Measurements from ENCODE around the gene FAR2. TPM values are rescaled to one million over a fixed set of nuclear protein-coding genes. Genes with fewer than 3 reads are reported as not detected.

Gene FAR2
- total and polyA plus RNA-seq, 2 experiments from 2014 or later: 18.7 to 22.6 TPM

DNA sequence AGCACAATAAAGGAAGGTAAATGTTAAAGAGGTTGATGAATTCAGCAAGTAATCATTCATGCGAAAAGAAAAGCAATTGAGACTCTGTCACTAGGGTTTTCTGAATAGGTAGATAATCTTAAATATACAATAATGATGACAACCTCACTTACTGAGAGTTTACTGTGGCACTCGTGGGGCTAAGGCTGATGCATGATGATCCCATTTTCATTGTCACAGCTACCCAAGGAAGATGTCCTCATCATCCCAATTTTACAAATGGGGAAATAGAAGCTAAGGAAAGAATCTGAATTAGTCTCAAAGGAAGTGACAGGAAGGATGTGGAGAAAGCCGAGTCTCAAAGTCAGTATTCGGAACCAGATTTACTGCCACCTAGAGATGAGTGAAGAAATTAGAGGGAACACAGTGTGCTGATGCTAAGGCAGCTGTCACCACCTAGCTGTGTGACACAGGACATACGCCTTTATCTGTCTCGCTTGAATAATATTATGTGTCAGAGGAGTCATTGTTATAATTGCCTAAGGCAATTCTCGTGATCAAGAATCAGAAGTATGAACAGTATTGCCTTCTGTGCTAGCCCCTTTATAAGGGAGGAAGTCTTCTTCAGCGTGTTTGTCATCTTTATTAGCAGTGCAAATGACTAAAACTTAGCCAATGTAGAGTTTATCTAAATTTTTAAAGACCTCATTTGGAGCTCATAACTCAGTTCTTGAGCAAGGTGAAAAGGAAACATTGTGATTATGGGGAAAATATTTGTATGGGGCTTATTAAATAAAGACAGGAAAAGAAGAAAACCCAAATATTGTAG is 168.7 kb downstream of the FAR2 start:
- DNase-seq (ENCODE audit: low spot score) (peak; percentile 79), ATAC-seq (peak; percentile 97)
- peaks cover under 1% of the 10 kb centered on the region for H3K27me3 Mint-ChIP-seq (ENCODE audit: insufficient read depth, low read depth, poor library complexity)
- no peak overlapping the region for H3K4me3 Mint-ChIP-seq
- peaks cover 15% of the 10 kb centered on the region; the same call in 2 of the 3 replicates for H3K4me1 Mint-ChIP-seq
- H3K4me3 ChIP-seq: no peak overlapping the region
- H2AFZ ChIP-seq: no peak overlapping the region
- H3K27ac ChIP-seq (ENCODE audit: low read depth): no peak overlapping the region
- TF ChIP-seq, protein P1, sequence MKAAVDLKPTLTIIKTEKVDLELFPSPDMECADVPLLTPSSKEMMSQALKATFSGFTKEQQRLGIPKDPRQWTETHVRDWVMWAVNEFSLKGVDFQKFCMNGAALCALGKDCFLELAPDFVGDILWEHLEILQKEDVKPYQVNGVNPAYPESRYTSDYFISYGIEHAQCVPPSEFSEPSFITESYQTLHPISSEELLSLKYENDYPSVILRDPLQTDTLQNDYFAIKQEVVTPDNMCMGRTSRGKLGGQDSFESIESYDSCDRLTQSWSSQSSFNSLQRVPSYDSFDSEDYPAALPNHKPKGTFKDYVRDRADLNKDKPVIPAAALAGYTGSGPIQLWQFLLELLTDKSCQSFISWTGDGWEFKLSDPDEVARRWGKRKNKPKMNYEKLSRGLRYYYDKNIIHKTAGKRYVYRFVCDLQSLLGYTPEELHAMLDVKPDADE (IDR thresholded peaks at IDR 0.05): no peak
- TF ChIP-seq POLR2AphosphoS5 (IDR thresholded peaks at IDR 0.05; ENCODE audit: low read depth) (no peak), ZNF114 (CRISPR knock-in tag; IDR thresholded peaks at IDR 0.05) (no peak), EZH2 (IDR thresholded peaks at IDR 0.05; ENCODE audit: low read depth, unreplicated experiment) (no peak)
- TF ChIP-seq, protein P2, sequence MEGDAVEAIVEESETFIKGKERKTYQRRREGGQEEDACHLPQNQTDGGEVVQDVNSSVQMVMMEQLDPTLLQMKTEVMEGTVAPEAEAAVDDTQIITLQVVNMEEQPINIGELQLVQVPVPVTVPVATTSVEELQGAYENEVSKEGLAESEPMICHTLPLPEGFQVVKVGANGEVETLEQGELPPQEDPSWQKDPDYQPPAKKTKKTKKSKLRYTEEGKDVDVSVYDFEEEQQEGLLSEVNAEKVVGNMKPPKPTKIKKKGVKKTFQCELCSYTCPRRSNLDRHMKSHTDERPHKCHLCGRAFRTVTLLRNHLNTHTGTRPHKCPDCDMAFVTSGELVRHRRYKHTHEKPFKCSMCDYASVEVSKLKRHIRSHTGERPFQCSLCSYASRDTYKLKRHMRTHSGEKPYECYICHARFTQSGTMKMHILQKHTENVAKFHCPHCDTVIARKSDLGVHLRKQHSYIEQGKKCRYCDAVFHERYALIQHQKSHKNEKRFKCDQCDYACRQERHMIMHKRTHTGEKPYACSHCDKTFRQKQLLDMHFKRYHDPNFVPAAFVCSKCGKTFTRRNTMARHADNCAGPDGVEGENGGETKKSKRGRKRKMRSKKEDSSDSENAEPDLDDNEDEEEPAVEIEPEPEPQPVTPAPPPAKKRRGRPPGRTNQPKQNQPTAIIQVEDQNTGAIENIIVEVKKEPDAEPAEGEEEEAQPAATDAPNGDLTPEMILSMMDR (conservative IDR thresholded peaks at IDR 0.05; ENCODE audit: low read depth in 2 of 2): peak; percentile 88 to 100
- peaks cover 5% of the 10 kb centered on the region; the same call in 1 of the 2 replicates for H3K9me2 ChIP-seq (ENCODE audit: insufficient read depth)
- no peak overlapping the region for H3K4me2 ChIP-seq
- no peaks in the 10 kb centered on the region for H3K27me3 ChIP-seq (ENCODE audit: insufficient read depth)
- H3K4me1 ChIP-seq (ENCODE audit: insufficient read depth): no peaks in the 10 kb centered on the region
- H3K9me3 Mint-ChIP-seq: peaks cover 21% of the 10 kb centered on the region
- H3K27ac Mint-ChIP-seq: no peak overlapping the region
- H4K20me1 ChIP-seq (replicated peaks; ENCODE audit: insufficient read depth): no peaks in the 10 kb centered on the region
- peaks cover 24% of the 10 kb centered on the region for H3K36me3 Mint-ChIP-seq (ENCODE audit: low read depth)
- peaks cover 8% of the 10 kb centered on the region for H3K36me3 ChIP-seq (ENCODE audit: insufficient read depth)
- no peaks in the 10 kb centered on the region for H3K79me2 ChIP-seq (replicated peaks; ENCODE audit: insufficient read depth)
- H3F3A ChIP-seq (replicated peaks; ENCODE audit: low read depth): no peaks in the 10 kb centered on the region

DNA sequence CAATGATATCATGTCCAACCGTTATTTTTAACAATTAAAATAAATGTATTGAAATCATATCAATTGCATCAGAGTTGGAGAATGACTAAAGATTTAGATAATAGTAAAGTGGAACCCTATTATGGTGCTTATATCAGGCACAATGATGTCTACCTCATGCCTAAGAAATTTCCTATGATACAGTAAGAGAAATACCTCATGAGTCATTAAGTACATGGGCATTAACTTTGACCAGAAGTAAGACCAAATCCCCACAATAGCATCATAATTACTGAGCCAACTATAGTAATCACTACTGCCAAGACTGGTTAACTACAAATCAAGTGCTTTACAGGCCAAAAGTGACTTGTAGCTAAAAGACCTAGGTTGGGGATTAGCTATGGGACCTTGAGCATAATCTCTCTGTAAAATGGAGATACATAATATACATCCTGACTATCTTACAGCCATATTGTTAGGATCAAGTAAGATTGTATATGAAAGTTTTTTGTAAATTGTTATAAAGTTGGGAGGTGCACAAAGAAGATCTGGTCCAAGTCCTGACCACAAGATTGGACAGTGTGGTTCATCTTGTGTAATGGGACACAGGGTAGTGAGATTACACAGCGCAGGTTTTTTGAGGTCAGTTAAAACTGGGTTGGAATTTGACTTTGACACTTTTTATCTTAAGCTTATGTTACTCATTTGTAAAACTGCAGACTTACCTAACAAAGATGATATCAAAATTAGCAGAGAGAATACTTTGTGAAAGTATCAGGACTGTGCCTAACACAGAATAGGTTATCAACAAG is 171.4 kb downstream of the FAR2 start:
- H3K4me3 ChIP-seq: no peak overlapping the region
- H3F3A ChIP-seq (replicated peaks; ENCODE audit: low read depth): no peaks in the 10 kb centered on the region
- Mint-ChIP-seq H3K4me1 (peaks cover 12% of the 10 kb centered on the region; the same call in 2 of the 3 replicates), H3K27me3 (ENCODE audit: insufficient read depth, low read depth, poor library complexity) (peaks cover 5% of the 10 kb centered on the region), H3K4me3 (no peak overlapping the region), H3K27ac (no peak overlapping the region), H3K9me3 (peaks cover 45% of the 10 kb centered on the region), H3K36me3 (ENCODE audit: low read depth) (peaks cover 48% of the 10 kb centered on the region)
- ATAC-seq (no peak), DNase-seq (ENCODE audit: low spot score) (no peak)
- H3K27ac ChIP-seq (ENCODE audit: low read depth): no peak overlapping the region
- peaks cover 5% of the 10 kb centered on the region; the same call in 1 of the 2 replicates for H3K9me2 ChIP-seq (ENCODE audit: insufficient read depth)
- no peaks in the 10 kb centered on the region for H4K20me1 ChIP-seq (replicated peaks; ENCODE audit: insufficient read depth)
- no peaks in the 10 kb centered on the region for H3K79me2 ChIP-seq (replicated peaks; ENCODE audit: insufficient read depth)
- no peaks in the 10 kb centered on the region for H3K4me1 ChIP-seq (ENCODE audit: insufficient read depth)
- no peak overlapping the region for H2AFZ ChIP-seq
- H3K27me3 ChIP-seq (ENCODE audit: insufficient read depth): no peaks in the 10 kb centered on the region
- H3K36me3 ChIP-seq (ENCODE audit: insufficient read depth): peaks cover 20% of the 10 kb centered on the region
- H3K4me2 ChIP-seq: no peak overlapping the region
- TF ChIP-seq, protein P3, sequence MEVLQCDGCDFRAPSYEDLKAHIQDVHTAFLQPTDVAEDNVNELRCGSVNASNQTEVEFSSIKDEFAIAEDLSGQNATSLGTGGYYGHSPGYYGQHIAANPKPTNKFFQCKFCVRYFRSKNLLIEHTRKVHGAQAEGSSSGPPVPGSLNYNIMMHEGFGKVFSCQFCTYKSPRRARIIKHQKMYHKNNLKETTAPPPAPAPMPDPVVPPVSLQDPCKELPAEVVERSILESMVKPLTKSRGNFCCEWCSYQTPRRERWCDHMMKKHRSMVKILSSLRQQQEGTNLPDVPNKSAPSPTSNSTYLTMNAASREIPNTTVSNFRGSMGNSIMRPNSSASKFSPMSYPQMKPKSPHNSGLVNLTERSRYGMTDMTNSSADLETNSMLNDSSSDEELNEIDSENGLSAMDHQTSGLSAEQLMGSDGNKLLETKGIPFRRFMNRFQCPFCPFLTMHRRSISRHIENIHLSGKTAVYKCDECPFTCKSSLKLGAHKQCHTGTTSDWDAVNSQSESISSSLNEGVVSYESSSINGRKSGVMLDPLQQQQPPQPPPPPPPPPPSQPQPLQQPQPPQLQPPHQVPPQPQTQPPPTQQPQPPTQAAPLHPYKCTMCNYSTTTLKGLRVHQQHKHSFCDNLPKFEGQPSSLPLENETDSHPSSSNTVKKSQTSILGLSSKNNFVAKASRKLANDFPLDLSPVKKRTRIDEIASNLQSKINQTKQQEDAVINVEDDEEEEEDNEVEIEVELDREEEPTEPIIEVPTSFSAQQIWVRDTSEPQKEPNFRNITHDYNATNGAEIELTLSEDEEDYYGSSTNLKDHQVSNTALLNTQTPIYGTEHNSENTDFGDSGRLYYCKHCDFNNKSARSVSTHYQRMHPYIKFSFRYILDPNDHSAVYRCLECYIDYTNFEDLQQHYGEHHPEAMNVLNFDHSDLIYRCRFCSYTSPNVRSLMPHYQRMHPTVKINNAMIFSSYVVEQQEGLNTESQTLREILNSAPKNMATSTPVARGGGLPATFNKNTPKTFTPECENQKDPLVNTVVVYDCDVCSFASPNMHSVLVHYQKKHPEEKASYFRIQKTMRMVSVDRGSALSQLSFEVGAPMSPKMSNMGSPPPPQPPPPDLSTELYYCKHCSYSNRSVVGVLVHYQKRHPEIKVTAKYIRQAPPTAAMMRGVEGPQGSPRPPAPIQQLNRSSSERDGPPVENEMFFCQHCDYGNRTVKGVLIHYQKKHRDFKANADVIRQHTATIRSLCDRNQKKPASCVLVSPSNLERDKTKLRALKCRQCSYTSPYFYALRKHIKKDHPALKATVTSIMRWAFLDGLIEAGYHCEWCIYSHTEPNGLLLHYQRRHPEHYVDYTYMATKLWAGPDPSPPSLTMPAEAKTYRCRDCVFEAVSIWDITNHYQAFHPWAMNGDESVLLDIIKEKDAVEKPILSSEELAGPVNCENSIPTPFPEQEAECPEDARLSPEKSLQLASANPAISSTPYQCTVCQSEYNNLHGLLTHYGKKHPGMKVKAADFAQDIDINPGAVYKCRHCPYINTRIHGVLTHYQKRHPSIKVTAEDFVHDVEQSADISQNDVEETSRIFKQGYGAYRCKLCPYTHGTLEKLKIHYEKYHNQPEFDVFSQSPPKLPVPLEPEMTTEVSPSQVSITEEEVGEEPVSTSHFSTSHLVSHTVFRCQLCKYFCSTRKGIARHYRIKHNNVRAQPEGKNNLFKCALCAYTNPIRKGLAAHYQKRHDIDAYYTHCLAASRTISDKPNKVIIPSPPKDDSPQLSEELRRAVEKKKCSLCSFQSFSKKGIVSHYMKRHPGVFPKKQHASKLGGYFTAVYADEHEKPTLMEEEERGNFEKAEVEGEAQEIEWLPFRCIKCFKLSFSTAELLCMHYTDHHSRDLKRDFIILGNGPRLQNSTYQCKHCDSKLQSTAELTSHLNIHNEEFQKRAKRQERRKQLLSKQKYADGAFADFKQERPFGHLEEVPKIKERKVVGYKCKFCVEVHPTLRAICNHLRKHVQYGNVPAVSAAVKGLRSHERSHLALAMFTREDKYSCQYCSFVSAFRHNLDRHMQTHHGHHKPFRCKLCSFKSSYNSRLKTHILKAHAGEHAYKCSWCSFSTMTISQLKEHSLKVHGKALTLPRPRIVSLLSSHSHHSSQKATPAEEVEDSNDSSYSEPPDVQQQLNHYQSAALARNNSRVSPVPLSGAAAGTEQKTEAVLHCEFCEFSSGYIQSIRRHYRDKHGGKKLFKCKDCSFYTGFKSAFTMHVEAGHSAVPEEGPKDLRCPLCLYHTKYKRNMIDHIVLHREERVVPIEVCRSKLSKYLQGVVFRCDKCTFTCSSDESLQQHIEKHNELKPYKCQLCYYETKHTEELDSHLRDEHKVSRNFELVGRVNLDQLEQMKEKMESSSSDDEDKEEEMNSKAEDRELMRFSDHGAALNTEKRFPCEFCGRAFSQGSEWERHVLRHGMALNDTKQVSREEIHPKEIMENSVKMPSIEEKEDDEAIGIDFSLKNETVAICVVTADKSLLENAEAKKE (CRISPR knock-in tag; IDR thresholded peaks at IDR 0.05): no peak
- no peak for TF ChIP-seq NANOG (IDR thresholded peaks at IDR 0.05; ENCODE audit: borderline replicate concordance)
- TF ChIP-seq ZNF331 (CRISPR knock-in tag; IDR thresholded peaks at IDR 0.05; ENCODE audit: low read depth): no peak
- no peak for TF ChIP-seq CREB1 (CRISPR knock-in tag; IDR thresholded peaks at IDR 0.05; ENCODE audit: low read depth)

Data from GM23338 (cell line).